Measurements from ENCODE around the gene APPBP2.
"Not testable (repeated sequence)": the region's sequence is repeated elsewhere in the genome, so short reads cannot be mapped to it uniquely, and the experiment has no call there.

APPBP2 gene, protein sequence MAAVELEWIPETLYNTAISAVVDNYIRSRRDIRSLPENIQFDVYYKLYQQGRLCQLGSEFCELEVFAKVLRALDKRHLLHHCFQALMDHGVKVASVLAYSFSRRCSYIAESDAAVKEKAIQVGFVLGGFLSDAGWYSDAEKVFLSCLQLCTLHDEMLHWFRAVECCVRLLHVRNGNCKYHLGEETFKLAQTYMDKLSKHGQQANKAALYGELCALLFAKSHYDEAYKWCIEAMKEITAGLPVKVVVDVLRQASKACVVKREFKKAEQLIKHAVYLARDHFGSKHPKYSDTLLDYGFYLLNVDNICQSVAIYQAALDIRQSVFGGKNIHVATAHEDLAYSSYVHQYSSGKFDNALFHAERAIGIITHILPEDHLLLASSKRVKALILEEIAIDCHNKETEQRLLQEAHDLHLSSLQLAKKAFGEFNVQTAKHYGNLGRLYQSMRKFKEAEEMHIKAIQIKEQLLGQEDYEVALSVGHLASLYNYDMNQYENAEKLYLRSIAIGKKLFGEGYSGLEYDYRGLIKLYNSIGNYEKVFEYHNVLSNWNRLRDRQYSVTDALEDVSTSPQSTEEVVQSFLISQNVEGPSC

DNA sequence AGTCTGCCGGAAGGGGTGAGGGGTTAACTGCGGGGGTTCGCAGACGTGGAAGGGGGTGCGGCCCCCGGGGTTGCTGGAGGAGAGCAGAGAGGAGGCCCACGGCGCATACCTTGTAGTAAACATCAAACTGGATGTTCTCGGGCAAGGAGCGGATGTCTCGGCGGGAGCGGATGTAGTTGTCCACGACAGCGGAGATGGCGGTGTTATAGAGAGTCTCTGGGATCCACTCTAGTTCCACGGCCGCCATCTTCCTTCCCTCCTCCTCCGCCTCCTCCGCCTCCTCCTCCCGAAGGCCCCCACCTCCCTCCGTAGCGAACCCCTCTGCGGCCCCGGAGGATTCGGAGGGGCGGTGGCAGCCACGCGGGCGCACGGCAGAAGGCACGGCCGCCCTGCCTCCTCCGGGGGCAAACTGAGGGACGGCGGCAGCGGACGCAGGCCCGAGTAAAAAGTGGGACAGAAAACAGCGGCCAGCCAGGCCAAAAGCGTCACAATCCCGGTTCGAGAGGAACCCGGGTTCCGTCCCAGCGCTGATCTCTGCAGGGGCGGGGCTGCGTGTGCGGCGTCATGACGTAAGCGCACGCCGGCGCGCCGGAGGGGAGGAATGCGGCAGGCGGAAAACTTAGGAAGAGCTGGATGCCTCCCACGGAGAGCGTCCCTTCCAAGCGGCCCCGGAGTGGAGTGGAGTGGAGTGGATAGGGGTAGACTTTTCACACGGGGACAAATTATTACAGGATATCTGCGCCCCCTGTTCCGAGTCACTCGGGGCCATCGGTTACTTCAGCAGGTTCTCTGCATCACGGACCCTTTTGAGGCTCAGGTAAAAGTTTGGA, at the start of gene APPBP2:
TSS of gene APPBP2 (minus strand) at position 558 of the 830 bp plus-strand sequence. CDS start at position 247, 311 bp downstream.
- peak; percentile 76 for DNase-seq

DNA sequence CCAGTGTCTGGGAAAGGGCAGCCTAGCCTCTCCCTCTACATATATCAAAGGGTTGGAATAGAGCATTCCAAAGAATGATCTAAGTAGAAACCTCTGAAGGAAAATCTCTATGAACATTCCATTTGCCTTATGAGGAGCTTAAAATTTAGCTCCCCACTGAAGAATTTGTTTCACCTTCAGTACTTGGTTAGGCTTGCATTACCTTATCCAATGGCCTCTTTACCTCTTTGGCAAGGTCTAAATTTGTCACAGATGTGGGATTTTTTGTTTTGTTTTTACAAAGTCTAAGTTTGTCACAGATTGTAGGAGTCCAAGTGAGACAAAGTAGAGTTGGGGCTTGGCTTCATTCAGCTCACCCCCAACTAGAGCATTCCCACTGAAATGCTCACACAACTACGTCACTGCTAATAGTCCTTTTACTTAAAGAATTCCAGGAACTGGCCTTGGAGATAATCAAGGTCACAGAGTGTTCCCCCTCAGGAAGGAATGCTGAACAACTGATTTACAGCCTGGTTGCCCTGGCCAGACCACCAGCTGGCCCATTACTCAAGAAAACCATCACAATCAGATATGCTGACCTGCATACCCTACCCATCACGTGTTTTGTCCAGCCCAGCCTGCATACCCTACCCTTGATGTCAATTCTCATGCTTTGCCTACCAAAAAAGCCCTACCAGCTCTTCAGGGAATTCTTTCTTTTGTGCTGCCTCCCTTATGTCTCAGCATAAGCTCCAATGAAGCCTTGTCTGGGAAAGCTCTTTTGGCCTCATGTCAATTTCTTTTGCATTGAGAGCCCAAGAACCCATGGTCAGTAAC, 47.4 kb upstream of the APPBP2 start:
- DNase-seq = no peak

DNA sequence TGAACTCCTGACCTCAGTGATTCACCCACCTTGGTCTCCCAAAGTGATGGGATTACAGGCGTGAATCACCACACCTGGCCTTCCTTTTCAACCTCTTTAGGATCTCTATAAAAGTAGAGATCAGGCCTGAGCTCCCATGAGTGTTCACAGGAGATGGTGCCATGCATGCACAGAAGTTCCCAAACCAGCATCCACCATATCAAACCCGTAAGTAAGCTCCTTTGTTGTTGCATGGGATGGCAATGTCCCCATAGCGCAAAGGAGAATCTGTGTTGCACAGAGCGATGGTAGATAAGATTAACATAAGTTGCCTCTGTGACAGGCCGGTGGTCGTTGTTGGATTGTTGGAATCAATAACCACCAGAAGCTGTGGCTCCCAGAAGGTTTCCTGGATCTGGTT, 39.2 kb upstream of the APPBP2 start:
- no peak for DNase-seq

DNA sequence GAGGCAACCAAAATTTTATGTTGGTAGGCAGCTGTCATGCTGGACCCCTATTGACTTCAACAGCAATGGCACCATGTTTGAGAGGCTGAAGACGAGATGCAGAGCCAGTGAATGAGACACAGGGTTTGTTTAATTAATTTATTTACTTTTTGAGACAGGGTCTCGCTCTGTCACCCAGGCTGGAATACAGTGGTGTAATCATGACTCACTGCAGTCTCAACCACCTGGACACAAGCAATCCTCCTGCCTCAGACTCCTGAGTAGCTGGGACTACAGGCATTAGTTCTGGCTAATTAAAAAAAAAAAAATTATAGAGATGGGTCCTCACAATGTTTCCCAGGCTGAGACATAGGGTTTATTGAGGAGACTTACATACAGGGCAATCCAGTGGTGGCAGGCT, 37.7 kb upstream of the APPBP2 start:
- no peak for DNase-seq

DNA sequence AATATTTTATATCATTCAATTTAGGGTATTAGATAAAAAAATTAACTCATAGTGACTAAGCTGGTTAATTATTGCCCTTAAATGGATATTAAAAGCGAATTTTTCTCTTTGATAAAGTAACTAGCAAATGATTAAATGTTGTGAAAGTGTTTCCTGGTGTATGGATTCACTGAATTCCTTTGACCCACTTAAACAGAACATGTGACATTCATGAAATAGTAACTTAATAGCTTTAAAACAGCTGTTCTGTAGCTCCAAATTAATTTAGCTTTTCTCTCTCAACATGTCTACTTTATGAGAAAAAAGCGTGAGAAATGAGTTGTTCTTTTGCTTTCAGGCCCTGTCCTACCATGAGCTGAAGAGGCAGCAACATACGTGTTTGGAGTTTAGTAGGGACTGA, 36.4 kb upstream of the APPBP2 start:
- no peak for DNase-seq

DNA sequence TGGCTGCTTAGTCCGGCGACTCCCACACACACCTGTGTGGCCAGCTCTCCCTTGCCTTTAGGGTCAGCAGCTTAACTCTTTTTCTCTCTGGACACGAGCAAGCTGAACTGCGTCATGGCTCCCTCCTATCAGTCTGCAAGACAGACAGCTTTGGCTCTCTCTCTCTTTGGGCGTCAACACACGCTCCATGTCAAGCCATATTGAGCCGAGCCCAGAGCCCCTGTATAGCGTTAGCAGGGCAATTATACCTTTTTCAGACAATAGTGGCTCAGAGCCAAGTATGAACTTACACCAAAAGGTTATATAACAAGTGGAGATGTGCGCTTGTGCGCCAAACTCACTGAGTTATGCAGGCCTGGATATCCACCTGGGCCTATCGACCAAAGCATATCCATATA, 34.8 kb upstream of the APPBP2 start:
- no peak for DNase-seq

DNA sequence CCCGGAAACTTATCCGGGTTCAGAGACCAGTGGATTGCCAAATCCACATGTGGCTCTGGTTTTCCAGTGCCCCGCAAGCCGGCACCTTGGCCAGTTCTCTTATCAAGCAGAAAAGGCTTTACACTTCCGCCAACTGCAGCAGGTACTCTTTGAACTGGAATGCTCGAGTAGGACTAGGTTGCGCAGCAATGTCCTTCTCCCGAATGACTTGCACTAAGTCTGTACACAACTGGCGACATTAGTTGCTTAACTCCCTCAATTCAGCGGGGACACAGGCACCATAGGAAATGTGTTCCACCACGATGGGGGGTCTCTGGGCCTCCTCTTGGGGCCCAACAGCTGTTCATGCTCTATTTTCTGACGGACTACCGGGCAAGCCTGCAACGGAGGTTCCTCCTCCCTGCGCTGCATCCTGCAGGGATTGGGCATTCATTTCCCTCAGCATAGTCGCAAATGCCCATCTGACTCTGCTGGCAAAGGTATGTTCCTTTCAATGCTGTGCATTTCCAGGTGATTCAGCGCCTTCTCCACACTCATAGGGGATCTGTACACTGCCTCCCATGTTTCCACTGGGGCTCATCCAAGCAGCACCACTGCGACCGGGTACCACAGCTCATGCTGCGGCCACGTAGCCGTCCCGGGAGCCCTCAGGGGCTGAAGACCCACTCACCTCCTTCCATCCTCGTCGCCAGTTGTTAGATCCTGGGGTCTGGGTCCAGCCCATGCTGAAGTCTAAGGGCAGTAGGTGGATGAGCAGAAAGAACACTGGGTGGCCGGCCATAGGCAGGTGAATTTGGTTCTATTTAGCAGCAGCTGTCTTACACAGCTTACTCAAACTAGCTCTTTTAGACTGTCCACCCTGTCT, 34.2 kb upstream of the APPBP2 start:
- DNase-seq = no peak

DNA sequence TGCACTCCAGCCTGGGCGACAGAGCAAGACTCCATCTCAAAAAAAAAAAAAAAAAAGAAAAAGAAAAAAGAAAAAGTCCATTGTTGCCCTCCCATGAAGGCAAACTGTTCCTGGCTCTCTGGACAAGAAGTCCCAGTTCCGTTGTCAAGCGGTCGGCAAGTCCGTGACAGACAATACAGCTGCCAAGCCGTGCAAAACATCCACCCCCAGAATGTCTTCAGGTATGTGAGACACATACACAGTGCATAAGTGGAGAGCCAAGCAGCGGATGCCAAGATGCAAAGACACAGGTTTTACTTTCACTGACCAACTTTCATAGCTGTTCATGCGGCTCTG, 33.6 kb upstream of the APPBP2 start:
- DNase-seq = no peak

DNA sequence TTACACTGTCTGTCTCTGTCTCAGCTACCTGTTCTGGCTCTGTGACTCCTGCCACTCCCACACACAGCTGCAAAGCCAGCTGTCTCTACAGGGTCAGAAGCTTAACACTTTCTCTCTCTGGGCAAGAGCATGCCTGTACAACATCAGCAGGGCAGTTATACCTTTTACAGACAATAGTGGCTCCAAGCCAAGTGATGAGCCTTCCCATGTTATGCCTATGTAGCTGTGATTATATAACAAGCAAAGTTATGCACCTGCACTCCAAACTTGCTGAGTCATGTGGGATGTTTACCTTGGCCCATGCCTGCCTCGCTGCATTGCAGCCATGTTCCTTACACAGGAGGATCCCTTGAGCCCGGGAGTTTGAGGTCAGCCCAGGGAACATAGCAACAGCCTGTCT, 31.8 kb upstream of the APPBP2 start:
- DNase-seq = no peak

DNA sequence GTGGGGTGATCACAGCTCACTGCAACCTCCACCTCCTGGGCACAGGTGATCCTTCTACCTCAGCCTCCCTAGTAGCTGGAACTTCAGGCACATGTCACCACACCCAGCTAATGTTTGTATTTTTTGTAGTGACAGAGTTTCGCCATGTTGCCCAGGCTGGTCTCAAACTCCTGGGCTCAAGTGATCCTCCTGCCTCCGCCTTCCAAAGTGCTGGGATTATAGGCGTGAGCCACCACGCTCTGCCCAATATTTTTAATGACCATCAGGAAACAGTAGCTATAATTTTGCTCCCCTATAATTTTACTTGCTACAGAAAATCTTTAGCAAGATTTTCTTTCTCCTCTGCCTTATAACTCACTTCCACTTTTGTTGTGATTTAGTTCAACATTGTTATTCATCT, 29.7 kb upstream of the APPBP2 start:
- DNase-seq = no peak

DNA sequence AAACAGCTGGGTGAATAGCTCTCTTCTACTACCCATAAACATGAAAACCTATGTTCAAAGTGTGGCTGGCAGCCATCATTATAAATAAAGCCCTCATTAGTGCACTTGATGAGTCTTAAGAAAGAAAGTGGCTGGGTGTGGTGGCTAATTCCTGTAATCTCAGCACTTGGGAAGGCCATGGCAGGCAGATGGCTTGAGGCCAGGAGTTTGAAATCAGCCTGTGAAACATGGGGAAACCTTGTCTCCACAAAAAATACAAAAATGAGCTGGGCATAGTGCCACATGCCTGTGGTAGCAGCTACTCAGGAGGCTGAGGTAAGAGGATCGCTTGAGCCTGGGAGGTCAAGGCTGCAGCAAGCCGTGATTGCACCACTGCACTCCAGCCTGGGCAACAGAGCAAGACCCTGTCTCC, 28.3 kb upstream of the APPBP2 start:
- no peak for DNase-seq

DNA sequence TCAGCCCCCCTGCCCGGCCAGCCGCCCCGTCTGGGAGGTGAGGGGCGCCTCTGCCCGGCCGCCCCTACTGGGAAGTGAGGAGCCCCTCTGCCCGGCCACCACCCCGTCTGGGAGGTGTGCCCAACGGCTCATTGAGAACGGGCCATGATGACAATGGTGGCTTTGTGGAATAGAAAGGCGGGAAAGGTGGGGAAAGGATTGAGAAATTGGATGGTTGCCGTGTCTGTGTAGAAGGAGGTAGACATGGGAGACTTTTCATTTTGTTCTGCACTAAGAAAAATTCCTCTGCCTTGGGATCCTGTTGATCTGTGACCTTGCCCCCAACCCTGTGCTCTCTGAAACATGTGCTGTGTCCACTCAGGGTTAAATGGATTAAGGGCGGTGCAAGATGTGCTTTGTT, 26.2 kb upstream of the APPBP2 start:
- DNase-seq = not testable (repeated sequence)

DNA sequence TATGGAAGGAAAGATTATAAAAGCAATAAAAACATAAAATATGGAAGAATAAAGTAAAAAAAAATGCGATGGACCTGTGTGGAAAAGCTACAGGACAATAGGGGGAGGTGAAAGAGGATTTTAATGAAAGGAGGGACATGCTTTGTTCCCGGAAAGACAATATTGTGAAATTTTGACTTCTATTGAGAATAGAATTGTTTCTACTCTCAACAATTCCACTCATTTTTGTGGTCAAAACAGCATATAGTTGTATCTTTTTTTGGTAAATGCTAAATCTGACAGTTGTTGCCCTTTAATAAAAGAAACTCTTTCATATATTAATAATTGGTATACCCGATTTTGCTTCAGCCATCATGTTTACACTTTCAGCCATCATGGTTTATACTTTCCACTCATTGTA, 22.9 kb upstream of the APPBP2 start:
- no peak for DNase-seq

DNA sequence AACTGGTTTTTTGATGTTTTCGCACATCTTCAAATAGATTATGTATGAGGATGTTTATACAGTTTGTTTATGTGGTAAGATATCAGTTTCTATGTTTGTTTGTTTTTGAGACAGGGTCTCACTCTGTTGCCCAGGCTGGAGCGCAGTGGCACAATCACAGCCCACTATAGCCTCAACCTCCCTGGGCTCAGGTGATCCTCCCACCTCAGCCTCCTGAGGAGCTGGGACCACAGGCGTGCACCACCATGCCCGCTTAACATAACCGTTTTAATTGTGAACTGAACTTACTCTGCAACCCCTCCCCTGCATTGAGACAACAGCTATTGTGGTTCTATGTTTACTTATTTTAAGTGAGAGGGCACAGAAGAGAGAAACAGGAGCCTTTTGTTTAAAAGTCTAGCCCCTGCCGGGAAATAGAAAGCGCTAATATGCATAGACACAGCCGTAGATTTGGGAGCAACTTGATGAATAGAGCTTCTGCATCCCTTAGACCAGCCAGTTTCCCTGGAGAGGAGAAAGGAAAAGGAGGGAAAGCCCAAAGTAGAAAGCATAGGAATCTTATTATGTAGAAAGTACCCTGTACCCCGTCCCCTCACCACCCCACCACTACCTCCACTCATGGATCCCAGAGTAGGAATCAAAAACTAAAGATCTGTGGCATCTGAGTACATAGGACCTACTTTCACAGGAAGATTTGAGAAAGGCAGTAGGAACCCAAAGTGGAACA, 19.6 kb upstream of the APPBP2 start:
- DNase-seq = no peak

DNA sequence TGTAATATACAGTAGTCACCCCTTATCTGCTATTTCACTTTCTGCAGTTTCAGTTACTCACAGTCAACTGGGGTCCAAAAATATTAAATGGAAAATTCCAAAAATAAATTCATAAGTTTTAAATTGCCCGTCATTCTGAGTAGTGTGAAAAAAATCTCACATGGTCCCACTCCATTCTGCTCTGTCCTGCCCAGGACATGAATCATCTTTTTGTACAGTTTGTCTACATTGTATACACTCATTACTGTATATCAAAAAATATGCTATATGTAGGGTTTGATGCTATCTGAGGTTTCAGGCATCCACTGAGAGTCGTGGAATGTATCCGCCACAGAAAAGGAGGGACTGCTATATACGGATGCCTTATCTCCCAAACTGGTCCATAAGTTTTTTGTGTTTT, 16.0 kb upstream of the APPBP2 start:
- no peak for DNase-seq

DNA sequence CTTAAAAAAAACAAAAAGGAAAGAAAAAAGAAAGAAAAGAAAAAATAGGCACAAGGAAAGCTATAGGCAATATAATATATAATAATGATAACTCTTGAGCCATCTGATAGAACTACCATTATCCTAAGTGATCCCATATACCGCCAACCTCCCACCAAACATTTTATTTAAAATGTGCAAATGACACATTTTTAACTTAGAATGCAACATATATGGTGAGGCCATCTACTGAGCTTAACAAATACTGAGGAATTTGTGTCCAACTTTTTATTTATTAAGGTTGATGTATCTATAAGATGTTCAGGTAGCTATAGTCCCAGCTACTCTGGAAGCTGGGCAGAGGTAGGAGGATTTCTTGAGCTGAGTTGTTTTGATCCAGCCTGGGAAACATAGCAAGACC, 14.4 kb upstream of the APPBP2 start:
- DNase-seq = no peak

DNA sequence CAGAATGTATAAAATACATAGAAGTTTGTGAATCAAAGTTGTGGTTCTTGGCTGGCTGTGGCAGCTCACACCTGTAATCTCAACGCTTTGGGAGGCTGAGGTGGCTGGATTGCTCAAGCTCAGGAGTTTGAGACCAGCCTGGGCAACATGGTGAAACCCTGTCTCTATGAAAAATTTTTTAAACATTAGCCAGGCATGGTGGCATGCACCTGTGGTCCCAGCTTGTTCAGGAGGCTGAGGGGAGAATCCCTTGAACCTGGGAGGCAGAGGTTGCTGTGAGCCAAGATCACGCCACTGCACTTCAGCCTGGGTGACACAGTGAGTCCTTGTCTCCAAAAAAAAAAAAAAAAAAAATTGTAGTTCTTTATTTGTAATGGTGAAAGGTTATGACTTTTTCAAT, 13.8 kb upstream of the APPBP2 start:
- DNase-seq = no peak

DNA sequence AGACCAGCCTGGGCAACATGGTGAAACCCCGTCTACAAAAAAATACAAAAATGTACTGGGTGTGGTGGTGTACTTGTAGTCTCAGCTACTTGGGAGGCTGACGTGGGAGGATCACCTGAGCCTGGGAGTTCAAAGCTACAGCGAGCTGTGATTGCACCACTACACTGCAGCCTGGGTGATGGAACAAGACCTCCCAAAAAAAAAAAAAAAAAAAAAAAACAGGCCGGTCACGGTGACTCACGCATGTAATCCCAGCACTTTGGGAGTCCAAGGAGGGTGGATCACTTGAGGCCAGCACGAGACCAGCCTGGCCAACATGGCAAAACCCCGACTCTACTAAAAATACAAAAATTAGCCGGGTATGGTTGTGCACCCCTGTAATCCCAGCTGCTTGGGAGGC, 12.7 kb upstream of the APPBP2 start:
- no peak for DNase-seq

DNA sequence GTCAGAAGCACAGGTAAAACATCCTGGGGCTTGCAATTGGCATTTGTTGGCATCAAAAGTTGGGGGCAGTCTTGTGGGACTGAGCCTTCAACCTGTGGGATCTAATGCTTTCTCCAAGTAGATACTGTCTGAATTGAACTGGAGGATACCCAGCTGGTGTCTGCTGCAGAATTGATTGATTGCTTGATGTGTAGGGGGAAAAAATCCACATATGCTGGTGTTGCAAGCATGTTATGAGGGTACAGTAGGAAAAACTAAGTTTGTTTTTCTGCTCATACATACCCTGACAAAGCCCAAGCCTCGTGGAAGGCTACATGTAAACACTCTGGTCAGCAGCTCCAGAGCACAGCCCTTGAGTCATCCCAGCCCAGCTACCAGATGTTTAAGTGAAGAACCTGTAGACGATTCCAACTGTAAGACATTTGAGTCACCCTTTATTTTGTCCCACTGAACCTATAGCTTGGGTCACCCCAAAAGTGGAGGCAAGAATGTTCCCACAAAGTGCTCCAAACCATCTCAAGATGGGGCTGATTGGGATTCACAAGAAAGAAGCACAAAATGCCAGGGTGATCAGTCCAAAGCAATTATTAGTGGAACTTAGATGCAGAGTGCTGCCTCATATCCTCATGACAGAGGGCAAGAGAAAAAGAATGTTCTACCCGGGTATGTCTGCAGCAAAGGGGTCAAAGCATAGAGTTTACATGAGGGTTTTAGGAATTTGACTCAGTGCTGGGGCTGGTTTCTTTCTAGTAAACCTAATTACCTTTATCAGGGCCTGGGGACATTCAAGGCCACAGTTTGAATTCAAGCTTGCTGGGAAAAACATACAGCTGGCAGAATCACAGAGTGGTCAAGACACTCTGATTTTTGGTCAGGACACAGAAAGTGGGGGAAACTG, 9.6 kb upstream of the APPBP2 start:
- DNase-seq = no peak

DNA sequence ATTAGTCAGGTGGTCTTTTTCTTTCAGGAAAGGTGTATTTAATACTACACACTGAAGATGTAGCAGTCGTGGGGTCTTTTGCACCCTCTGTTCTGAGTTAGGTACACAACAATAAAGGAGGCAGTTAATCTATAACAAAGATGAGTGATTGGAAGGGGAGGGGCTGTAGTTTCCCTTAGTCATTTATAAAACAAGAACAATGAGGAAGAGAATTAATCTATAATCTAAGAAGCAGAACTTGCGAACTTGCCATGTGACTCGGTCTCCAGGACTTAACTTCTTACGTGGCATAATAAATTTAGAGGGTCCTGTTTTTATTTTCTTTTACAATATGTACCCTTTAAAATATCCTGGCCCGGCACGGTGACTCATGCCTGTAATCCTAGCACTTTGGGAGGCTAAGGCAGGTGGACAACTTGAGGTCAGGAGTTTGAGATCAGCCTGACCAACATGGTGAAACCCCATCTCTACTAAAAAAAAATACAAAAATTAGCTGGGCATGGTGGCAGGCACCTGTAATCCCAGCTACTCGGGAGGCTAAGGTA, 8.6 kb upstream of the APPBP2 start:
- DNase-seq = no peak
